ENCODE results near the gene TTLL11. TPM values are rescaled to one million over a fixed set of nuclear protein-coding genes. Genes with fewer than 3 reads are reported as not detected.
A peak's percentile ranks its signal among the peaks of the same experiment; 100 is the strongest.

TTLL11 gene
- total and polyA plus RNA-seq, 4 donors, result 3.6 to 7.8 (median 5.9) TPM

DNA sequence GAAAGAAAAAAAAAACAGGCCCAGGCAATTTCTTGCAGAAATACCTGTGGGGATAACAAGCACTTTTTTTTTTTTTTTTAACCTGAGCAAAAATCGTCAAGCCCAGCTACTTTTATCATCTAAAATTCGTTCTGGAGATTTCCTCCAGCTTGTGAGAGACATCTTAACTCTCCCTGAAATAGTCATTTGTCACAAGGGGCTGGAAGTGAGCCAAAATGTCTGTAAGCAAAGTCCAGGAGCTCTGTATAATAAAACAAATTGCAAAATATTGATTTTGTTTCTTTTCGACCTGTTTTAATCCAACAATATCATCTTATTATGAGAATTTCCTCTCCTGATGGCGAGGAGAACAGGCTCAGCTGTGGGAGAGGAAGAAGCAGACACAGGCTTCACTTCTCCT is 168.4 kb downstream of the TTLL11 start:
- H3K27ac ChIP-seq (ENCODE audit: low read depth in 1 of 2, low read length in 1 of 2), result no peak overlapping the region
- H3K4me3 ChIP-seq, result no peak overlapping the region
- 56 to 57% methylated on average over 4 of the region's 4 CpGs for WGBS, 2 donors
- H3K36me3 ChIP-seq (ENCODE audit: control insufficient read depth in 4 of 4, insufficient read depth in 4 of 4, low read length in 4 of 4), result no peaks in the 10 kb centered on the region
- no peaks in the 10 kb centered on the region for H3K4me1 ChIP-seq (ENCODE audit: control insufficient read depth in 5 of 5, insufficient read depth in 5 of 5, low read length in 5 of 5)
- H3K9me3 ChIP-seq (ENCODE audit: control insufficient read depth in 4 of 4, insufficient read depth in 3 of 4, low read length in 3 of 4), result no peaks in the 10 kb centered on the region
- ATAC-seq (ENCODE audit: insufficient read depth, low FRiP score), result no peak
- H3K27me3 ChIP-seq (ENCODE audit: control insufficient read depth in 3 of 3, insufficient read depth in 3 of 3, low read length in 2 of 3), result no peaks in the 10 kb centered on the region
- DNase-seq, result peak in 1 of 3 donors; percentile 27
- no peak overlapping the region for H3K9ac ChIP-seq (ENCODE audit: insufficient read depth in 1 of 2, low read length in 2 of 2)
- TF ChIP-seq, protein P1, sequence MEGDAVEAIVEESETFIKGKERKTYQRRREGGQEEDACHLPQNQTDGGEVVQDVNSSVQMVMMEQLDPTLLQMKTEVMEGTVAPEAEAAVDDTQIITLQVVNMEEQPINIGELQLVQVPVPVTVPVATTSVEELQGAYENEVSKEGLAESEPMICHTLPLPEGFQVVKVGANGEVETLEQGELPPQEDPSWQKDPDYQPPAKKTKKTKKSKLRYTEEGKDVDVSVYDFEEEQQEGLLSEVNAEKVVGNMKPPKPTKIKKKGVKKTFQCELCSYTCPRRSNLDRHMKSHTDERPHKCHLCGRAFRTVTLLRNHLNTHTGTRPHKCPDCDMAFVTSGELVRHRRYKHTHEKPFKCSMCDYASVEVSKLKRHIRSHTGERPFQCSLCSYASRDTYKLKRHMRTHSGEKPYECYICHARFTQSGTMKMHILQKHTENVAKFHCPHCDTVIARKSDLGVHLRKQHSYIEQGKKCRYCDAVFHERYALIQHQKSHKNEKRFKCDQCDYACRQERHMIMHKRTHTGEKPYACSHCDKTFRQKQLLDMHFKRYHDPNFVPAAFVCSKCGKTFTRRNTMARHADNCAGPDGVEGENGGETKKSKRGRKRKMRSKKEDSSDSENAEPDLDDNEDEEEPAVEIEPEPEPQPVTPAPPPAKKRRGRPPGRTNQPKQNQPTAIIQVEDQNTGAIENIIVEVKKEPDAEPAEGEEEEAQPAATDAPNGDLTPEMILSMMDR (IDR thresholded peaks at IDR 0.05; ENCODE audit: control extremely low read depth, extremely low read depth), result no peak

DNA sequence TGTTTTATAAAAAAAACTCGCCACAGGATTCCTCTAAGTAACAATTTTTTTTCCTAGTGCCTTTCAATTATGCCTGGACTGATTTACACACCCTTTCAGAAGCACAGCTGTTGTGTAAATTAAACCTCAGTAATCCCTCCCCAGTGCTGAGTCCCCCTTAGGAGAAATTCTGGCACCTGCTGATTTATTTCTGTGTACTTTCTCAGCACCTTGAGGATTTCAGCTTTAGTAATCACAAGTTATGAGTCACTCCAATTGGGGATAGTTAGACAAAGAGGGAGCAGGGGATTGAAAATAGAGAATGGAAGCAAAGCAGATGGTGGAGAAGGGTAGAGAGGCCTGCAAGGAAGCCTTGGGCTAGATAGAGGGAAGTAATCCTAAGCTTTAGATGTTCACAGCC is 171.7 kb downstream of the TTLL11 start:
- Histone ChIP-seq H3K9me3 (ENCODE audit: control insufficient read depth in 4 of 4, insufficient read depth in 3 of 4, low read length in 3 of 4) (no peaks in the 10 kb centered on the region), H3K4me3 (no peak overlapping the region), H3K27ac (ENCODE audit: low read depth in 1 of 2, low read length in 1 of 2) (no peak overlapping the region), H3K27me3 (ENCODE audit: control insufficient read depth in 3 of 3, insufficient read depth in 3 of 3, low read length in 2 of 3) (no peaks in the 10 kb centered on the region), H3K36me3 (ENCODE audit: control insufficient read depth in 4 of 4, insufficient read depth in 4 of 4, low read length in 4 of 4) (peaks cover 0 to 4% (median 0%) of the 10 kb centered on the region in 4 donors), H3K9ac (ENCODE audit: insufficient read depth in 1 of 2, low read length in 2 of 2) (no peak overlapping the region), H3K4me1 (ENCODE audit: control insufficient read depth in 5 of 5, insufficient read depth in 5 of 5, low read length in 5 of 5) (no peaks in the 10 kb centered on the region)
- ATAC-seq (ENCODE audit: insufficient read depth, low FRiP score) (no peak), DNase-seq (no peak)
- 91 to 93% methylated on average over 1 of the region's 1 CpG for WGBS, 2 donors
- TF ChIP-seq, protein P1 (IDR thresholded peaks at IDR 0.05; ENCODE audit: control extremely low read depth, extremely low read depth), result no peak

DNA sequence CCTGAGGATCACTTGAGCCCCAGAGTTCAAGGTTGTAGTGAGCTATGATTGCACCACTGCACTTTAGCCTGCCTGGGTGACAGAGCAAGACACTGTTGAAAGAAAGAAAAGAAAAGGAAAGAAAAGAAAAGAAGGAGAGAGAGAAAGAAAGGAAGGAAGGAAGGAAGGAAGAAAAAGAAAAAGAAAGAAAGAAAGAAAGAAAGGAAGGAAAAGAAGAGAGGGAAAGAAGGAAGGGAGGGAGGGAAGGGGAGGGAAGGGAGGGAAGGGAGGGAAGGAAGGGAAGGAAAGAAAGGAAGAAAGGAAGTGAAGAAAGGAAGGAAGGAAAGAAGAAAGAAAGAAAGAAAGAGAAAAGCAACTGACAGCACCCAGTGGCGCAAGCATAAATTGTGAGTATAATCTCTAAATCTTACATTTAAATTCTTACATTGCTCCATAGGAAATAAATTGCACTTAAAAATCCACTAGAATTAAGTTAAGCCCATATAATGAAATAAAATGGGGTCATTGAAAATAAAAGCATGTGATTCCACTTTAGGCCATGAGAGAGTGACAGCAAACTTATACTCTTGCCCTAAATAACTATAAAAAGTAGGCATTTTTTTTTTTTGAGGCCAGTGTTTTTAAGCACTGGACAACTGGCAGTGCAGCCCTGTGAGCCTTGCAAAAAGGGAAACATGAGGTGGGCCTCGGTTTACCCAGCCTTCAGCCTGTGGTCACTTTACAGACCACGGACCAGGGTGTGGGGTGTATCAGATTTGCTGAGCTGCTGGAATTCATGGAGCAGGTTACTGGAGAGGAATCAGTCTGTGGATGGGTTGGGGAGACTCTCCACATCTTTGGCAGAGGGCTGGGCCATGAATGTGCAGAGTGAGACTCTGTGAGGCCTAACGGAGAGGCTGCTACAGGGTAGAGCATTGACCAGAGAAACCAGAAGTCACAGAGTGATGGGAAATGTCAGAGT is 175.5 kb downstream of the TTLL11 start:
- H3K27me3 ChIP-seq (ENCODE audit: control insufficient read depth in 3 of 3, insufficient read depth in 3 of 3, low read length in 2 of 3), result no peaks in the 10 kb centered on the region
- H3K9me3 ChIP-seq (ENCODE audit: control insufficient read depth in 4 of 4, insufficient read depth in 3 of 4, low read length in 3 of 4), result no peaks in the 10 kb centered on the region
- H3K36me3 ChIP-seq (ENCODE audit: control insufficient read depth in 4 of 4, insufficient read depth in 4 of 4, low read length in 4 of 4), result peaks cover 0 to 4% (median 0%) of the 10 kb centered on the region in 4 donors
- DNase-seq (no peak), ATAC-seq (ENCODE audit: insufficient read depth, low FRiP score) (no peak)
- 94% methylated on average over 4 of the region's 4 CpGs for WGBS, 2 donors
- H3K4me3 ChIP-seq, result no peak overlapping the region
- peaks cover 0 to 3% (median 0%) of the 10 kb centered on the region in 5 donors for H3K4me1 ChIP-seq (ENCODE audit: control insufficient read depth in 5 of 5, insufficient read depth in 5 of 5, low read length in 5 of 5)
- no peak overlapping the region for H3K9ac ChIP-seq (ENCODE audit: insufficient read depth in 1 of 2, low read length in 2 of 2)
- no peak overlapping the region for H3K27ac ChIP-seq (ENCODE audit: low read depth in 1 of 2, low read length in 1 of 2)
- TF ChIP-seq, protein P1 (IDR thresholded peaks at IDR 0.05; ENCODE audit: control extremely low read depth, extremely low read depth), result no peak
